Duodenal mucosa (tissue), 2 donors: ENCODE results near the gene SERPINA12.

ENCODE experiments used
- H3K27ac ChIP-seq: one replicate; pipeline ENCODE4 v1.7.0; 2013; ENCODE audit warnings: low read depth, low read length
- H3K27me3 ChIP-seq, 2 donors: one replicate each; pipeline ENCODE4 v1.7.0; 2013; ENCODE audit warnings: low read length in 2 of 2, control low read depth in 1 of 2; ENCODE audit not compliant: insufficient read depth in 2 of 2, control insufficient read depth in 1 of 2
- H3K36me3 ChIP-seq, 2 donors: one replicate each; pipeline ENCODE4 v1.7.0; 2013; ENCODE audit warnings: low read length in 2 of 2, control low read depth in 1 of 2; ENCODE audit not compliant: insufficient read depth in 2 of 2, control insufficient read depth in 1 of 2
- H3K4me1 ChIP-seq, 2 donors: one replicate each; pipeline ENCODE4 v1.7.0; 2013; ENCODE audit warnings: low read length in 2 of 2, control low read depth in 1 of 2; ENCODE audit not compliant: insufficient read depth in 2 of 2, control insufficient read depth in 1 of 2
- H3K4me3 ChIP-seq, 2 donors: one replicate each; pipeline ENCODE4 v1.7.0; 2013; ENCODE audit warnings: low read length in 2 of 2, low read depth in 1 of 2
- H3K9ac ChIP-seq, 2 donors: one replicate each; pipeline ENCODE4 v1.7.0; 2013; ENCODE audit warnings: low read length in 2 of 2, low read depth in 1 of 2
- H3K9me3 ChIP-seq, 2 donors: one replicate each; pipeline ENCODE4 v1.7.0; 2013; ENCODE audit warnings: low read length in 2 of 2, control low read depth in 1 of 2; ENCODE audit not compliant: control insufficient read depth in 1 of 2

Gene SERPINA12

GRCh38 chr14:94538070-94538740 is 28.9 kb upstream of the SERPINA12 start:
- H3K4me3 ChIP-seq, result no peak overlapping the region
- H3K9me3 ChIP-seq, result no peaks in the 10 kb centered on the region
- no peak overlapping the region for H3K27ac ChIP-seq
- H3K27me3 ChIP-seq, result no peaks in the 10 kb centered on the region
- no peak overlapping the region for H3K9ac ChIP-seq
- peaks cover 6 to 10% of the 10 kb centered on the region in 2 donors for H3K4me1 ChIP-seq
- H3K36me3 ChIP-seq, result no peaks in the 10 kb centered on the region

- H3K9me3 ChIP-seq, result no peaks in the 10 kb centered on the region
- H3K4me3 ChIP-seq, result no peak overlapping the region
- H3K27me3 ChIP-seq, result no peaks in the 10 kb centered on the region
- no peaks in the 10 kb centered on the region for H3K36me3 ChIP-seq
- H3K4me1 ChIP-seq, result peaks cover 6 to 10% of the 10 kb centered on the region in 2 donors
- no peak overlapping the region for H3K27ac ChIP-seq
- H3K9ac ChIP-seq, result no peak overlapping the region
Measured at GRCh38 chr14:94536836-94537235, 27.6 kb upstream of the SERPINA12 start.

- peaks cover 4 to 6% of the 10 kb centered on the region in 2 donors for H3K4me1 ChIP-seq
- no peaks in the 10 kb centered on the region for H3K27me3 ChIP-seq
- H3K27ac ChIP-seq, result no peak overlapping the region
- no peaks in the 10 kb centered on the region for H3K9me3 ChIP-seq
- no peak overlapping the region for H3K4me3 ChIP-seq
- H3K9ac ChIP-seq, result no peak overlapping the region
- no peaks in the 10 kb centered on the region for H3K36me3 ChIP-seq
Measured at GRCh38 chr14:94535506-94535905, 26.2 kb upstream of the SERPINA12 start.

GRCh38 chr14:94532447-94532846 is 23.2 kb upstream of the SERPINA12 start:
- Histone ChIP-seq H3K27me3 (no peaks in the 10 kb centered on the region), H3K4me3 (no peak overlapping the region), H3K9ac (no peak overlapping the region), H3K36me3 (no peaks in the 10 kb centered on the region), H3K27ac (no peak overlapping the region), H3K9me3 (no peaks in the 10 kb centered on the region), H3K4me1 (no peaks in the 10 kb centered on the region)

DNA sequence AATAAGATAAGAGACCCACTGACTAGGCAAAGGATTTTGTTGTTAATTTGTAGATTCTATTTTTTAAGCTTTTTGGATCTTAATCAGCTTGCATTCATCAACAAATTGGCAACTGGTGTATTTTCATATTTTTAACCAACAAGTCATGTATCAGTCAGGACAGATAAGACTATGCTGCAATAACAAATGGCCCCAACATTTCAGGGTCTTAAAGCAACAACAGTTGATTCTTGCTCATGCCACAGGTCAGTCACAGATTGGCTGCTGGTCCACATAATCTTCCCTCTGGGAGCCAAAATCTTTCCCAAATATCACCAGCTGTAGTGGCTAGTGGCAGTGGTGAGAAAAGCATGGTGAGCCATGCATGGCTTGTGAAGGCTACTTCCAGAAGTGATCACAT is 21.9 kb upstream of the SERPINA12 start:
- no peaks in the 10 kb centered on the region for H3K27me3 ChIP-seq
- no peak overlapping the region for H3K4me3 ChIP-seq
- H3K9ac ChIP-seq, result no peak overlapping the region
- H3K4me1 ChIP-seq, result no peaks in the 10 kb centered on the region
- H3K9me3 ChIP-seq, result no peaks in the 10 kb centered on the region
- no peaks in the 10 kb centered on the region for H3K36me3 ChIP-seq
- H3K27ac ChIP-seq, result no peak overlapping the region

DNA sequence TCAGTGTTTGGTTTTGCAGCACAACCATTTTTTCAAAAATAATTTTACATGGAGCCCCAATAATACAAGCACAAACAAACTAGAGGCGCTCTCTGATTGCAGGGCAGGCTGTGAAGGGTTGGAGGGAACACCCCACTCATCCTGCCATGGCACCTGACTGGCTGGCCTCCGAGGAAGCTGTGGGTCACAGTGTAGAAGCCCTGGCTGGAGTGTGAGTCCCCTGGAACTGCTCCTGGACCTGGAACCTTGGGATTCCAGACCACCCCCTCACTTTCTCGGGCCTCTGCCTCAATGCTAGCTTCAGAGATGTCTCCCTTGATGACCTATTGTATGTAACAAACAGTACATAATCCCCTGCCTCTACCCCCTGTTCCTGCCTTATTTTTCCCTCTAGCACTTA is 14.8 kb upstream of the SERPINA12 start:
- no peaks in the 10 kb centered on the region for H3K9me3 ChIP-seq

DNA sequence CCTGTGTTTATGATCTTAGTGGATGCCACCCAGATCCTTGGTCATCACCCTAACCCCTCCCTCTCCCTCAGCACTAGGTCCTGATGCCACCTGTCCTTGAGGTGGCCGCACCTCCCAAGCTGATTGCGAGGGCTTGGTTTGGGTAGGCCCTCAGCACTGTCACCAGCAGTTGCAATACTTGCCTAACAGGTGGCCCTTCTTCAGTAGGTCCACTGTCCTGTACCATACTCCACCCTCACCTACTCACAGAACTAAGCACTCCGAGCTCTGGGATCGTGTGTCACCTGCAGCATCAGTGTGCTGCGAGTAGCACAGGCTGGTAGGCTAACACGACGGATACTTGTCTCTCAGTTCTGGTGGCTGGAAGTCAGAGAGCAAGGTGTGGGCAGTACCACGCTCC is 14.0 kb upstream of the SERPINA12 start:
- Histone ChIP-seq H3K9me3 (no peaks in the 10 kb centered on the region), H3K4me1 (no peaks in the 10 kb centered on the region), H3K4me3 (no peak overlapping the region), H3K36me3 (no peaks in the 10 kb centered on the region), H3K9ac (no peak overlapping the region), H3K27ac (no peak overlapping the region), H3K27me3 (peaks cover 0 to 2% of the 10 kb centered on the region in 2 donors)

More for the DNA sequence above, 14.8 kb upstream of the SERPINA12 start:
- no peaks in the 10 kb centered on the region for H3K36me3 ChIP-seq
- H3K27ac ChIP-seq, result no peak overlapping the region
- H3K4me3 ChIP-seq, result no peak overlapping the region
- H3K27me3 ChIP-seq, result peaks cover 0 to 2% of the 10 kb centered on the region in 2 donors
- H3K4me1 ChIP-seq, result no peaks in the 10 kb centered on the region
- no peak overlapping the region for H3K9ac ChIP-seq

- H3K4me3 ChIP-seq, result no peak overlapping the region
- no peaks in the 10 kb centered on the region for H3K9me3 ChIP-seq
- H3K27ac ChIP-seq, result no peak overlapping the region
- H3K27me3 ChIP-seq, result peaks cover 0 to 2% of the 10 kb centered on the region in 2 donors
- no peaks in the 10 kb centered on the region for H3K4me1 ChIP-seq
- H3K36me3 ChIP-seq, result no peaks in the 10 kb centered on the region
- H3K9ac ChIP-seq, result no peak overlapping the region
Measured at GRCh38 chr14:94522115-94522724, 13.0 kb upstream of the SERPINA12 start.

DNA sequence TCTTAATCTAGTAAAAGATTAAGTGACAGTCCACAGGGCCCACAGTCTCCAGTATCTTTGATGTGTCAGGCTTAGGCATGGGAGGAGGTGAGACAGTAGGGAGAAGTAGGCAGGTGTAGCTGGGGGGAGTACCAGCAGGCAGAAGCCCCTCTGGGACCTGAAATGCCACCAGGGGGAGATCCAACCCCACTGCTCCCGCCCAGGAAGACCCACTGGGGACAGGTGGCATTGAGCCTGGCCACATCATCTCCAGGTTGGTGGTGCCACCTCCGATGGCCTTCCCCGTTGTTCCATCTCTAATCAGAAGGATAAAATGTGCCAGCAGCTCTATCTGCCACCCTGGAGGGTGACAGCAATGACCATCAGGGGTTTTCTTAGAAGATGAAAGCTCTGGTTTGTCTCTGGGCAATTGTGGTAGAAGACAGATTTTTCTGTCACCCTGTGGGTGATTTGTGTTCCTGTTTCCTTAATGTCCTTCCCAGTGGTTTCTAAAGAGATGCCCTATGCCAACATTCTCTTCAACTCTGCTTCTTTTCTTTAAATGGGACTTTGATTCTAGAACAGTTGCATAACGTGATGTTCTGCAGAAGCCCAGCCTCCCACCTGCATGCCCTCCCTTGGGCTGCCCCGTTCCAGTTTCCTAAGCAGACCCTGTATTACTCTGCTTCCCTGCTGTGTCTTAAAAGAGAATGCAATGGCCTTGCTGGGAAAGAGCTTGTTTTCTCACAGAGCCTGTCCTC is 12.3 kb upstream of the SERPINA12 start:
- Histone ChIP-seq H3K9me3 (no peaks in the 10 kb centered on the region), H3K36me3 (no peaks in the 10 kb centered on the region), H3K27me3 (peaks cover 0 to 2% of the 10 kb centered on the region in 2 donors), H3K9ac (no peak overlapping the region), H3K27ac (no peak overlapping the region), H3K4me3 (no peak overlapping the region), H3K4me1 (no peaks in the 10 kb centered on the region)

DNA sequence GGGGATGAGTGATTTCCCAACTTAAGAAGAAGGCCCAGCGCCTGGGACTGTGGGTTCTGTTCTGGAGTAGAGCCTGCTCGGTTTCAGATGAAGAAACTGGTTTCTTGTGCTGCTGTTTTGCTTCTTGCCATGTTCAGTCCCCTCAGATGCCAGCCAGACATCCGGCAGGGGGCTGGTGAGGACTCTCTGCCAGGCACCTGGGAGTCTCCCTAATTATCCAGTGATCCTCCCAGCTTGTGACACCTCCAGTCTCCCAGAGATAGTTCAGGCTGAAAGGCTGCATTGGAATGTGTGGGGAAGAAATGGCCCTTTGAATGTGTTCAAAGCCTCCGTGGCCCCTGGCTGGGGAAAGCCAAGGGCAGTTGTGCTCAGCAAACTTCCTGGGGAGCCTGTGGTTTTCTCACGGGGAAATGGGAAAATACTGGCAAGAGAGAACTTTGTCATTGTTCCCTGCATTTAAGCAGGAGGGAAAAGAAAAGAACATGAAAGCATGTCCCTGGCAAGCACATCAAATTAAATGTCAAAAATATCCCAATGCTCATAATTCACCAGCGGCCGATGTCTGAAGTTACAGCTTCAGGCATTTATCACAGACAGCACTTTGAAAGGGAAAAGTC is 8.5 kb upstream of the SERPINA12 start:
- no peaks in the 10 kb centered on the region for H3K9me3 ChIP-seq
- no peaks in the 10 kb centered on the region for H3K27me3 ChIP-seq
- H3K9ac ChIP-seq, result no peak overlapping the region
- H3K36me3 ChIP-seq, result no peaks in the 10 kb centered on the region
- no peak overlapping the region for H3K4me3 ChIP-seq
- no peaks in the 10 kb centered on the region for H3K4me1 ChIP-seq
- H3K27ac ChIP-seq, result no peak overlapping the region
